Psoas muscle (tissue), 8 donors: ENCODE results near the gene ZNF615. TPM values are rescaled to one million over a fixed set of nuclear protein-coding genes. Genes with fewer than 3 reads are reported as not detected.
"Not testable (repeated sequence)": the region's sequence is repeated elsewhere in the genome, so short reads cannot be mapped to it uniquely, and the experiment has no call there.

ENCODE experiments used
- ATAC-seq, 4 donors: fragments of 200-7000 bp; cut with Tn5 transposase; one replicate each; pipeline ENCODE4 v1.9.1; 2020; ENCODE audit warnings: moderate library complexity in 3 of 4, mild to moderate bottlenecking in 2 of 4
- DNase-seq, 2 donors: peaks; one replicate each; pipeline ENCODE4 v3.0.0-alpha.2; 2020
- H3K27ac ChIP-seq: fragments of 200-600 bp; one replicate; pipeline ENCODE4 v1.8.0; 2022
- H3K27me3 ChIP-seq, 3 donors: fragments of 200-600 bp in 1 of 3; one replicate each; pipeline versions ENCODE4 v1.6.1 to v1.8.0; 2013 to 2022; ENCODE audit warnings: low read length in 2 of 3, mild to moderate bottlenecking in 2 of 3, moderate library complexity in 1 of 3; ENCODE audit not compliant: insufficient read depth in 3 of 3
- H3K36me3 ChIP-seq, 2 donors: fragments of 200-600 bp in 1 of 2; one replicate each; pipeline versions ENCODE4 v1.6.1 to v1.8.0; 2013 to 2022; ENCODE audit warnings: low read depth in 1 of 2, mild to moderate bottlenecking in 1 of 2, moderate library complexity in 1 of 2; ENCODE audit not compliant: insufficient read depth in 1 of 2
- H3K4me1 ChIP-seq: fragments of 200-600 bp; one replicate; pipeline ENCODE4 v1.8.0; 2022
- H3K4me3 ChIP-seq: fragments of 200-600 bp; one replicate; pipeline ENCODE4 v1.8.0; 2022; ENCODE audit warnings: mild to moderate bottlenecking
- H3K9me3 ChIP-seq: fragments of 200-600 bp; one replicate; pipeline ENCODE4 v1.8.0; 2022
- WGBS, 3 donors: extraction: QIAGEN DNeasy Blood & Tissue Kit; methylation state at CpG; one replicate each; pipeline versions ENCODE4 v1.1.6 to v1.1.7; 2013; 5-methylcytosine and 5-hydroxymethylcytosine counted together
- intact Hi-C, 2 donors: fragments of 100-400 bp; cut with DNase I; formaldehyde crosslinking; loops; one replicate each; pipeline versions ENCODE4 v1.11.0 to v1.14.2; 2022
- polyA plus RNA-seq, 3 donors: library from polyadenylated mRNA; stranded (reverse); fragments of 200-250 nt; gene quantifications; one replicate each; pipeline ENCODE4 v1.2.3, GENCODE V29; 2013
- total RNA-seq, 4 donors: library from RNA; stranded (reverse); fragmentation: NEBNext Ultra II Directional in 2 of 4; extraction: Animal tissue kit (Norgen Biotek cat#: 25700) in 2 of 4; gene quantifications; one replicate each; pipeline versions ENCODE4 v1.2.1 to v1.2.4, GENCODE V29; 2021 to 2023
- TF ChIP-seq, protein P1 (sequence below): fragments of 200-600 bp; IDR thresholded peaks from one replicate; pipeline ENCODE4 v1.8.0; 2022; ENCODE audit warnings: antibody characterized with exemption
- donor health status: healthy with polysubstance abuse.
- donor health status: DM: no; HTN: no; CAD: no; lungs with moderate emphysema.
- donor health status: Bipolar disorder and iron deficiency.
- donor health status: healthy.
- donor health status: DM: yes; HTN: yes; CAD: no.
- donor health status: DM: no; HTN: no; CAD: no.
- donor health status: DM: no; HTN: no; CAD: no.
- donor health status: DM: yes; HTN: yes; CAD: no.

Gene ZNF615
- total and polyA plus RNA-seq, 7 donors = 1.5 to 8.2 (median 5.1) TPM

DNA sequence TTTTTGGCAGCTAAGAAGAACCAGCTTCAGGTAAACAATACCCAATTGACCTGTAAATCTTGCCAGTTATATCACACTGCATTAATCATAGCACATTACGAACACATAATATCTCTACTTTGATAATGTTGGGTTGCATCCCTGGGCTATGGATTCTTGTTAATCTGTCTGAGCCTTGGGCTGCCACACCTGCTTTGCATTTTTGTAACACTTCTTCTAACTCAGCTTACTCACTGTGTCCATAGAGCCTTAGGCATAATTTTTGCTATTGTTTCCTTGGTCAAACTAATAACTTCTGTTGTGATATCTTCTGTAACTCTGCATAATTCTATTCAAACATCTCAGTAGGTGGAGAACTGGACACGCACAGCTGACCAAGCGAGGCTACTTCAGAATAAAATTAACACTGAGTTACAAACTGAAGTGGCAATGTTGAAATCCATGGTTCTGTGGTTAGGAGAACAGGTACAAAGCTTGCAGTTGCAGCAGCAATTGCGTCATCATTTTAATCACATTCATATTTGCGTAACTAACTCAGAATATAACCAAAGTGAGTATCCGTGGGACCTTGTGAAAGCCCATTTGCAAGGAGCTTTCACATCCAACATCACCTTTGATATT lies 27.8 kb downstream of the ZNF615 start:
- Histone ChIP-seq H3K27me3 (no peaks in the 10 kb centered on the region), H3K27ac (no peak overlapping the region), H3K9me3 (peaks cover 64% of the 10 kb centered on the region), H3K4me3 (no peak overlapping the region), H3K4me1 (peaks cover 2% of the 10 kb centered on the region), H3K36me3 (peaks cover 7 to 9% of the 10 kb centered on the region in 2 donors)
- WGBS, 3 donors = 94 to 96% (median 95%) methylated on average over 6 of the region's 6 CpGs
- intact Hi-C loops = loop anchor here in 1 of 2 donors (10.0 kb wide), 1 partner anchor 75 kb away; the partner anchor contains the start of gene ZNF649
- TF ChIP-seq, protein P1, sequence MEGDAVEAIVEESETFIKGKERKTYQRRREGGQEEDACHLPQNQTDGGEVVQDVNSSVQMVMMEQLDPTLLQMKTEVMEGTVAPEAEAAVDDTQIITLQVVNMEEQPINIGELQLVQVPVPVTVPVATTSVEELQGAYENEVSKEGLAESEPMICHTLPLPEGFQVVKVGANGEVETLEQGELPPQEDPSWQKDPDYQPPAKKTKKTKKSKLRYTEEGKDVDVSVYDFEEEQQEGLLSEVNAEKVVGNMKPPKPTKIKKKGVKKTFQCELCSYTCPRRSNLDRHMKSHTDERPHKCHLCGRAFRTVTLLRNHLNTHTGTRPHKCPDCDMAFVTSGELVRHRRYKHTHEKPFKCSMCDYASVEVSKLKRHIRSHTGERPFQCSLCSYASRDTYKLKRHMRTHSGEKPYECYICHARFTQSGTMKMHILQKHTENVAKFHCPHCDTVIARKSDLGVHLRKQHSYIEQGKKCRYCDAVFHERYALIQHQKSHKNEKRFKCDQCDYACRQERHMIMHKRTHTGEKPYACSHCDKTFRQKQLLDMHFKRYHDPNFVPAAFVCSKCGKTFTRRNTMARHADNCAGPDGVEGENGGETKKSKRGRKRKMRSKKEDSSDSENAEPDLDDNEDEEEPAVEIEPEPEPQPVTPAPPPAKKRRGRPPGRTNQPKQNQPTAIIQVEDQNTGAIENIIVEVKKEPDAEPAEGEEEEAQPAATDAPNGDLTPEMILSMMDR = no peak
- ATAC-seq (no peak), DNase-seq (no peak)

DNA sequence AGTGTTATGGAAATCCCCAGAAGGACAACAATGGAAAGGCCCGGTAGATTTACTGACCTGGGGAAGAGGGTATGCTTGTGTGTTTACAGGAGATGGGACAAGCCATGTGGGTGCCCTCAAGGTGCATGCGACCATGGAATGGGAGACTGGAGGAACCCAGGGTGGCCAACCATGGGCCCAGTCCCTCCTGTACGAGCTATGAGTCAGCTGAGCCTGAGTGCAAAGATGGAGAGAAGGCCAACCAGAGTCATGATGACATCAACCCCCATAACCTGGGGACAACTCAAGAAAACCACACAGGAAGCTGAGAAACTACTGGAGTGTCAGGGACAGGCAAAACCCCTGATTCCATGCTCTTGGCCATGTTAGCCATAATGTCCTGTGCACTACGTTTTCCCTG lies 29.1 kb downstream of the ZNF615 start:
- Histone ChIP-seq H3K4me1 (no peaks in the 10 kb centered on the region), H3K27me3 (no peaks in the 10 kb centered on the region), H3K9me3 (peaks cover 65% of the 10 kb centered on the region), H3K27ac (no peak overlapping the region), H3K4me3 (no peak overlapping the region), H3K36me3 (peaks cover 15 to 18% of the 10 kb centered on the region in 2 donors)
- 97 to 99% (median 98%) methylated on average over 4 of the region's 4 CpGs for WGBS, 3 donors
- TF ChIP-seq, protein P1 = no peak
- ATAC-seq = no peak
- no peak for DNase-seq
- intact Hi-C loops = no loop called here

DNA sequence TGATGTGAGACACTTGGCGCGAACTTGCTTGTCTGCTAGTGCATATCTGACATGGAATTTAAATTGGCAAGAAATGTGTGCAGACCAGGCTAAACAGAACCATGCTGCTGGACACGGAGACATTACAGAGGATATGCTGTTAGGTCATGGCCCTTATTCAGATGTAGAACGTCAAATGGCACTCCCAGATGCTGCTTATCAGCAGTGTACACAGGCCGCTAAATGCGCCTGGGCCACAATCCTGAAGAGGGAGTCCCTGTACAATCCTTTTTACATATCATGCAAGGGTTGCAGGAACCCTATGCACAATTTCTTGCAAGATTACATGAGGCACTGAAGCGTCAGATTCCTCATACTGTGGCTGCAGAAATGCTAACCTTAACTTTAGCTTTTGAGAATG lies 30.7 kb downstream of the ZNF615 start:
- Histone ChIP-seq H3K4me1 (no peaks in the 10 kb centered on the region), H3K36me3 (peaks cover 22 to 34% of the 10 kb centered on the region in 2 donors), H3K9me3 (peaks cover 78% of the 10 kb centered on the region), H3K4me3 (no peak overlapping the region), H3K27ac (no peak overlapping the region), H3K27me3 (no peaks in the 10 kb centered on the region)
- TF ChIP-seq, protein P1 = no peak
- no peak for DNase-seq
- intact Hi-C loops = no loop called here
- ATAC-seq = no peak
- 80 to 89% (median 89%) methylated on average over 7 of the region's 7 CpGs for WGBS, 3 donors

DNA sequence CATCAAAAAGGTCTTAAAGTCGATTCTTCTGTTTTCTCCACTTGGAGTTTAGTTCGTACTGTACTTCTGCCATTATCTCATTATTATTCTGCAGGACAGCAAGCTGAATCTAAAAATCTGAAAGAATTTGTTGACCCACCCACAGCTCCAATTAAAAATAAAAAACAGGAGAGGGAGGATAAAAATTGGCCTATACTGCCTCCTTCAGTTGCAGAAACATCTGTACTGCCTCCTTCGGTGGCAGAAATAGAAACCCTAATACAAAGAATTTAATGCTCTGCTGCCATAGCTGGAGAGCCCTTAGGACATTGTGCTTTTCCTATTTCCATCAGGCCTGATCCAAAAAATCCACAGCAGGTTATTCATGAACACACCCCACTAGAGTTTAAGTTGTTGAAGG lies 31.2 kb downstream of the ZNF615 start:
- Histone ChIP-seq H3K4me3 (no peak overlapping the region), H3K27me3 (no peaks in the 10 kb centered on the region), H3K36me3 (peaks cover 25 to 39% of the 10 kb centered on the region in 2 donors), H3K4me1 (no peaks in the 10 kb centered on the region), H3K27ac (no peak overlapping the region), H3K9me3 (peaks cover 83% of the 10 kb centered on the region)
- ATAC-seq (no peak), DNase-seq (no peak)
- TF ChIP-seq, protein P1 = no peak
- intact Hi-C loops = no loop called here
- 93 to 96% (median 95%) methylated on average over 3 of the region's 3 CpGs for WGBS, 3 donors

DNA sequence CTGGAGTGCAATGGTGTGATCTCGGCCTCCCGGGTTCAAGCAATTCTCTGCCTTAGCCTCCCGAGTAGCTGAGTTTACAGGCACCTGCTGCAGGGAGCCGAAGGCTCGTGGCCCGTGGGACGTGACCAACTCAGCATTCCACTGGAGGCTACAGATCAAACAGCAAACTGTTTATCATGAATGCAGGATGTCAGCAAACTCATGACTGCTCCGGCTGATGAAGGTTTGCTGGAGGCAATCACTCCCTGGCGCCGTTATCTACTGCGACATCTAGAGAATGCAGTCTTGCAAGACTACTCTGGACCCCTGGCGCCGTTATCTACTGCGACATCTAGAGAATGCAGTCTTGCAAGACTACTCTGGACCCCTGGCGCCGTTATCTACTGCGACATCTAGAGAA lies 32.2 kb downstream of the ZNF615 start:
- WGBS, 3 donors = 97 to 98% (median 97%) methylated on average over 14 to 17 of the region's 17 CpGs
- H3K27me3 ChIP-seq, ATAC-seq, H3K4me3 ChIP-seq, intact Hi-C loops, H3K4me1 ChIP-seq, DNase-seq, H3K27ac ChIP-seq: not testable (repeated sequence)
- H3K9me3 ChIP-seq = peaks cover 92% of the 10 kb centered on the region
- peaks cover 35 to 49% of the 10 kb centered on the region in 2 donors for H3K36me3 ChIP-seq
